Smooth muscle cell (in vitro differentiated cells): ENCODE results near the gene PTPRN2. TPM values are rescaled to one million over a fixed set of nuclear protein-coding genes. Genes with fewer than 3 reads are reported as not detected.

ENCODE experiments used
- DNase-seq: peaks from one replicate; lab custom pipeline; 2025; ENCODE audit not compliant: unreplicated experiment; lab: John Stamatoyannopoulos, UW
- H2AFZ ChIP-seq: fragments of 200-600 bp; sonication (generic); 2 replicates; pipeline ENCODE4 v1.6.0; 2016; ENCODE audit warnings: antibody characterized with exemption, low read depth, mild to moderate bottlenecking
- H3F3A ChIP-seq: fragments of 200-600 bp; sonication (generic); 2 replicates; pipeline ENCODE4 v1.6.0; 2017; ENCODE audit warnings: antibody characterized with exemption, low read depth
- H3K27ac ChIP-seq: fragments of 200-600 bp; sonication (generic); 2 replicates; pipeline ENCODE4 v1.5.1; 2016; ENCODE audit warnings: low read depth, mild to moderate bottlenecking
- H3K27me3 ChIP-seq: fragments of 200-600 bp; sonication (generic); 2 replicates; pipeline ENCODE4 v1.6.1; 2016; ENCODE audit warnings: low read depth, mild to moderate bottlenecking
- H3K36me3 ChIP-seq: fragments of 200-600 bp; sonication (generic); 2 replicates; pipeline ENCODE4 v1.5.1; 2016; ENCODE audit warnings: low read depth
- H3K4me1 ChIP-seq: fragments of 200-600 bp; sonication (generic); 2 replicates; pipeline ENCODE4 v1.5.1; 2016; ENCODE audit warnings: low read depth
- H3K4me2 ChIP-seq: fragments of 200-600 bp; sonication (generic); 2 replicates; pipeline ENCODE4 v1.6.0; 2016; ENCODE audit warnings: mild to moderate bottlenecking
- H3K4me3 ChIP-seq: fragments of 200-600 bp; sonication (generic); 2 replicates; pipeline ENCODE4 v1.5.1; 2016; ENCODE audit warnings: mild to moderate bottlenecking
- H3K79me2 ChIP-seq: fragments of 200-600 bp; sonication (generic); 2 replicates; pipeline ENCODE4 v1.6.0; 2016; ENCODE audit warnings: low read depth, mild to moderate bottlenecking
- H3K9ac ChIP-seq: fragments of 200-600 bp; sonication (generic); 2 replicates; pipeline ENCODE4 v1.6.0; 2016; ENCODE audit warnings: low read depth
- H3K9me3 ChIP-seq: fragments of 200-600 bp; sonication (generic); replicated peaks from 2 replicates; pipeline ENCODE4 v1.5.1; 2016; ENCODE audit warnings: low read depth
- H4K20me1 ChIP-seq: fragments of 200-600 bp; sonication (generic); 2 replicates; pipeline ENCODE4 v1.6.0; 2016; ENCODE audit warnings: low read depth
- WGBS: methylation state at CpG from one replicate; pipeline ENCODE4 v1.1.7; 2016; ENCODE audit warnings: low lambda C conversion rate; 5-methylcytosine and 5-hydroxymethylcytosine counted together
- polyA plus RNA-seq: library from polyadenylated mRNA; unstranded; fragments of >200 nt; fragmentation: Nextera tagmentation; extraction: Ambion mirVana; gene quantifications from 2 replicates; pipeline ENCODE4 v1.2.1, GENCODE V29; 2016
- total RNA-seq: library from RNA; depleted of rRNA; stranded (reverse); fragments of >200 nt; gene quantifications from 2 replicates; pipeline ENCODE4 v1.2.3, GENCODE V29; 2014
- TF ChIP-seq, protein P1 (sequence below): fragments of 200-600 bp; sonication (generic); IDR thresholded peaks from 2 replicates; pipeline ENCODE4 v1.5.1; 2017; ENCODE audit warnings: borderline replicate concordance, mild to moderate bottlenecking, antibody characterized with exemption; ENCODE audit not compliant: insufficient read depth, poor library complexity, severe bottlenecking

PTPRN2 gene
- total and polyA plus RNA-seq, 2 experiments from 2014 or later, result 0.09 to 0.87 TPM

DNA sequence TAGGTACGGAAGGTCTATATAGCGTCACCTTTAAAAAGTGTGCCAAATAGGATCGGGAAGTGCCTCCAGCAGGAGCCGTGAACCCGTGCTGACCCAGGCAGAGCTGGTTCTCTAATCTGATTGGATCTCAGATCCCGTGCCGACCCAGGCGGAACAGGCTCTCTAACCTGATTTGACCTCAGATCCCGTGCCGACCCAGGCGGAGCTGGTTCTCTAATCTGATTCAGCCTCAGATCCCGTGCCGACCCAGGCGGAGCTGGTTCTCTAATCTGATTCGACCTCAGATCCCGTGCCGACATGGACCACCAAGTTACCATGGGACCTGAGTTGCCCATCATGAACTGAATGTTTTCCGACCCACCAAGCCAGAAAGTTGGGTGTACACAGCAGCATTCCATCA, 463.9 kb downstream of the PTPRN2 start:
- Histone ChIP-seq H3K27ac (no peak overlapping the region), H3K9me3 (no peaks in the 10 kb centered on the region), H3K4me2 (no peak overlapping the region), H3K4me3 (no peak overlapping the region), H4K20me1 (no peaks in the 10 kb centered on the region), H3K4me1 (no peaks in the 10 kb centered on the region), H3K79me2 (no peaks in the 10 kb centered on the region), H3K27me3 (no peaks in the 10 kb centered on the region), H3F3A (no peaks in the 10 kb centered on the region), H3K9ac (no peak overlapping the region), H3K36me3 (no peaks in the 10 kb centered on the region), H2AFZ (no peak overlapping the region)
- TF ChIP-seq, protein P1, sequence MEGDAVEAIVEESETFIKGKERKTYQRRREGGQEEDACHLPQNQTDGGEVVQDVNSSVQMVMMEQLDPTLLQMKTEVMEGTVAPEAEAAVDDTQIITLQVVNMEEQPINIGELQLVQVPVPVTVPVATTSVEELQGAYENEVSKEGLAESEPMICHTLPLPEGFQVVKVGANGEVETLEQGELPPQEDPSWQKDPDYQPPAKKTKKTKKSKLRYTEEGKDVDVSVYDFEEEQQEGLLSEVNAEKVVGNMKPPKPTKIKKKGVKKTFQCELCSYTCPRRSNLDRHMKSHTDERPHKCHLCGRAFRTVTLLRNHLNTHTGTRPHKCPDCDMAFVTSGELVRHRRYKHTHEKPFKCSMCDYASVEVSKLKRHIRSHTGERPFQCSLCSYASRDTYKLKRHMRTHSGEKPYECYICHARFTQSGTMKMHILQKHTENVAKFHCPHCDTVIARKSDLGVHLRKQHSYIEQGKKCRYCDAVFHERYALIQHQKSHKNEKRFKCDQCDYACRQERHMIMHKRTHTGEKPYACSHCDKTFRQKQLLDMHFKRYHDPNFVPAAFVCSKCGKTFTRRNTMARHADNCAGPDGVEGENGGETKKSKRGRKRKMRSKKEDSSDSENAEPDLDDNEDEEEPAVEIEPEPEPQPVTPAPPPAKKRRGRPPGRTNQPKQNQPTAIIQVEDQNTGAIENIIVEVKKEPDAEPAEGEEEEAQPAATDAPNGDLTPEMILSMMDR, result no peak
- DNase-seq, result no peak
- WGBS, result 92% methylated on average over 18 of the region's 18 CpGs

- H3K9me3 ChIP-seq, result no peaks in the 10 kb centered on the region
- TF ChIP-seq, protein P1, result no peak
- no peaks in the 10 kb centered on the region for H3F3A ChIP-seq
- no peak overlapping the region for H3K27ac ChIP-seq
- WGBS, result 97% methylated on average over 20 of the region's 20 CpGs
- no peaks in the 10 kb centered on the region for H3K79me2 ChIP-seq
- no peak overlapping the region for H3K4me3 ChIP-seq
- H3K27me3 ChIP-seq, result no peaks in the 10 kb centered on the region
- no peaks in the 10 kb centered on the region for H3K4me1 ChIP-seq
- H3K9ac ChIP-seq, result no peak overlapping the region
- DNase-seq, result no peak
- H3K4me2 ChIP-seq, result no peak overlapping the region
- no peak overlapping the region for H2AFZ ChIP-seq
- no peaks in the 10 kb centered on the region for H4K20me1 ChIP-seq
- no peaks in the 10 kb centered on the region for H3K36me3 ChIP-seq
Measured at GRCh38 chr7:158123214-158123613, 464.4 kb downstream of the PTPRN2 start.

GRCh38 chr7:158121441-158122045, 466.1 kb downstream of the PTPRN2 start:
- Histone ChIP-seq H3K9ac (no peak overlapping the region), H3K9me3 (no peaks in the 10 kb centered on the region), H3K4me3 (no peak overlapping the region), H3F3A (no peaks in the 10 kb centered on the region), H3K4me2 (no peak overlapping the region), H3K36me3 (no peaks in the 10 kb centered on the region), H3K27ac (no peak overlapping the region), H3K27me3 (no peaks in the 10 kb centered on the region), H4K20me1 (no peaks in the 10 kb centered on the region), H3K4me1 (no peaks in the 10 kb centered on the region), H2AFZ (no peak overlapping the region), H3K79me2 (no peaks in the 10 kb centered on the region)
- TF ChIP-seq, protein P1, result no peak
- WGBS, result 80% methylated on average over 11 of the region's 11 CpGs
- DNase-seq, result no peak

DNA sequence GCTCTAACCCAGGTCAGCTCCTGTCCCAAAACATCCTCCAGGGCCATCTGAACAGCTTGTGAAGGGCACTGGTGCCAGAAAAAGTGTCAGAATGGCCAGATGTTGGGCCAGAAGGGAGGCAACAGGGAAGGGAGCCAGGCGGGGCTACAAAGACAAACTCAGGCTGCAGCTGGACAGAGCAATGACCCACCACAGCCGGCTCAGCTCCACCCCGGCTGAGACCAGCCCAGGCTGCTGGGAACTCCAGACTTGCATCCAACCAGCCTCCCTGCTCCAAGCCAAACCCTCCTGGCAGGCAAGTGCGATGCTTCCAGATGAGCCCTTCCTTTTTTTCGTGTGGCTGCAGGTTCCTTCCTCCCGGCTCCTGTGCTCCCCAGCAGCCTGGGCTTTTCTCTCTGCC, 466.9 kb downstream of the PTPRN2 start:
- 58% methylated on average over 6 of the region's 6 CpGs for WGBS
- DNase-seq, result no peak
- Histone ChIP-seq H4K20me1 (no peaks in the 10 kb centered on the region), H3K4me2 (no peak overlapping the region), H3K27ac (no peak overlapping the region), H2AFZ (no peak overlapping the region), H3K9ac (no peak overlapping the region), H3K79me2 (no peaks in the 10 kb centered on the region), H3K36me3 (no peaks in the 10 kb centered on the region), H3K27me3 (no peaks in the 10 kb centered on the region), H3K4me3 (no peak overlapping the region), H3K9me3 (no peaks in the 10 kb centered on the region), H3K4me1 (no peaks in the 10 kb centered on the region), H3F3A (no peaks in the 10 kb centered on the region)
- TF ChIP-seq, protein P1, result no peak
